BLaER1 treated with 17β-estradiol and CSF1 and Interleukin-3, amounts not matched to agents 10 nM and 100 nM (cell line): Measurements from ENCODE around the gene ZNF263.

Experiments used
- H3K27ac ChIP-seq, 11 experiments: shearing (Covaris generic); formaldehyde crosslinking; 2 replicates each; pipeline ENCODE4 v1.8.1; 2022
- H3K27me3 ChIP-seq, 11 experiments: shearing (Covaris generic); formaldehyde crosslinking; 2 replicates each; pipeline ENCODE4 v1.8.1; 2022
- H3K36me3 ChIP-seq, 11 experiments: shearing (Covaris generic); formaldehyde crosslinking; 2 replicates each; pipeline ENCODE4 v1.8.1; 2022
- H3K4me1 ChIP-seq, 10 experiments: shearing (Covaris generic); formaldehyde crosslinking; 2 replicates each; pipeline ENCODE4 v1.8.1; 2022
- H3K4me2 ChIP-seq, 11 experiments: shearing (Covaris generic); formaldehyde crosslinking; 2 replicates each; pipeline ENCODE4 v1.8.1; 2022
- H3K4me3 ChIP-seq, 10 experiments: shearing (Covaris generic); formaldehyde crosslinking; 2 replicates each; pipeline ENCODE4 v1.8.1; 2022
- H3K9ac ChIP-seq, 11 experiments: shearing (Covaris generic); formaldehyde crosslinking; 2 replicates each; pipeline ENCODE4 v1.8.1; 2022
- H3K9me3 ChIP-seq, 11 experiments: shearing (Covaris generic); formaldehyde crosslinking; replicated peaks in 1 of 11; 2 replicates each; pipeline ENCODE4 v1.8.1; 2022
- H4K20me1 ChIP-seq, 11 experiments: shearing (Covaris generic); formaldehyde crosslinking; 2 replicates each; pipeline ENCODE4 v1.8.1; 2022
- Cebpa-rat ChIP-seq, 11 experiments: shearing (Covaris generic); IDR thresholded peaks; 2 replicates each; pipeline ENCODE4 v1.8.1; 2022

ZNF263 gene

DNA sequence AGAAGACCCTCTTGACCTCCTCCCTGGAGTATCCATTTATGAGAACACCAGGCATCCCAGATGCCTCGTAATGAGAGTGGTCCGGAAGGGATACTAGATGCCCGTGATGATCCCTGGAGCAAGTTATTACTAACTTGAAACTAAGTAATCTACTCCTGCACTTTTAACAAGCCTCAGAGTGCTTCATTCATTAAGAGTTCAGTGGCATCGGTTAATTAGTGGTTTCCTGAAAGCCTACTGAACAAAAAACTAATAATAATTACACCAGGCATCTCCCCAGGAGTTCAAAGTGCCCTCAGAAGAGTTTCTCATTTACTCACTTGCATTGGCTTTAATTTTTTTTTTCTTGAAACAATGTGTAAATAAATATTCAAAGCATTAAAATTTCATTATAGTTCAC, 44.2 kb downstream of the ZNF263 start:
- TF ChIP-seq Cebpa-rat (IDR thresholded peaks at IDR 0.05): no peak
- Histone ChIP-seq H3K9ac (no peak overlapping the region), H3K9me3 (peaks cover 40 to 79% (median 51%) of the 10 kb centered on the region in 11 experiments), H3K36me3 (peaks cover 0 to 6% (median 0%) of the 10 kb centered on the region in 11 experiments; a peak in 1 of 22 replicates), H4K20me1 (no peaks in the 10 kb centered on the region), H3K4me1 (no peaks in the 10 kb centered on the region), H3K27me3 (no peaks in the 10 kb centered on the region), H3K4me2 (no peak overlapping the region), H3K27ac (no peak overlapping the region), H3K4me3 (no peak overlapping the region)

DNA sequence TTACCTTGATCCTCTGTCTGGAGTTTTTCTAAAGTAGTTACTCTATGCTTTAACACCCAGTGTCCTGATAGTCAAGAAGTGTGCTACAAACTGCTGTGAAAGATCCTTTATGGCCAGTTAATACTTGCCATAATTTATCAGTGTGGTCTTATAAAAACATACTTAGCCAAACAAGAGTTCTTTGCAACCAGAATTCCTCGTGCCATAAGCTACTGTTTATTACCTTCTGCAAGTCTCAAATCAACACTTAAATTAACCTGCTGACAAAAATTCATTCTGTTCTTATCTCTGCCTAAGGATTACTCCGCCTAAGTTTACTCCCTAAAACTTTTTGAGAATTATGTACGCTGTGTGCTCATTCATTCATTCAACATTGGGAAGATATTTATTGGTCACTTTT, 44.8 kb downstream of the ZNF263 start:
- no peaks in the 10 kb centered on the region for H4K20me1 ChIP-seq
- no peak overlapping the region for H3K4me2 ChIP-seq
- H3K9me3 ChIP-seq: peaks cover 34 to 78% (median 45%) of the 10 kb centered on the region in 11 experiments
- peaks cover 0 to 6% (median 0%) of the 10 kb centered on the region in 11 experiments; a peak in 1 of 22 replicates for H3K36me3 ChIP-seq
- no peak for TF ChIP-seq Cebpa-rat (IDR thresholded peaks at IDR 0.05)
- H3K27ac ChIP-seq: no peak overlapping the region
- H3K27me3 ChIP-seq: no peaks in the 10 kb centered on the region
- no peak overlapping the region for H3K9ac ChIP-seq
- no peaks in the 10 kb centered on the region for H3K4me1 ChIP-seq
- no peak overlapping the region for H3K4me3 ChIP-seq

DNA sequence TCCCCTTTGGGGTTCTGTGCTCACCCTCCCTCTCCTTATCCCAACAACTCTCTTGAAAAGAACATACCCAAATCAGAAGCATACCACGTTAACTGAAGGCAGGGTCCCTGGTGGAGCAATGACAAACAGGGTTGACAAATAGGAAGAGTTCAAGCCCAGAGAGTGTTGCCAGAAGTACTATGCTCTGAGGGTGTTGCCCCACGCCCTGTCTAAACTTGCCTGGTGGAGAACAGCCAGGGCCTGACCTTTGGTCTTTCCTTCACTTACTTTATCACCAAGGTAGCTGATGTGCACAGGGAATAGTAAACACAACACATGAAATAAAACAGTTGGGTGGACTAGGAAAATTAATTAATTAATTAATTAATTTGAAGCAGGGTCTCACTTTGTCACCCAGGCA, 45.4 kb downstream of the ZNF263 start:
- H3K4me1 ChIP-seq: no peaks in the 10 kb centered on the region
- H3K9ac ChIP-seq: no peak overlapping the region
- no peak overlapping the region for H3K4me3 ChIP-seq
- H3K36me3 ChIP-seq: peaks cover 0 to 6% (median 0%) of the 10 kb centered on the region in 11 experiments; a peak in 1 of 22 replicates
- no peak for TF ChIP-seq Cebpa-rat (IDR thresholded peaks at IDR 0.05)
- H3K27me3 ChIP-seq: no peaks in the 10 kb centered on the region
- H4K20me1 ChIP-seq: no peaks in the 10 kb centered on the region
- H3K9me3 ChIP-seq: peaks cover 34 to 78% (median 45%) of the 10 kb centered on the region in 11 experiments
- no peak overlapping the region for H3K4me2 ChIP-seq
- no peak overlapping the region for H3K27ac ChIP-seq
